Astrocyte of the spinal cord (primary cell): ENCODE results near the gene PIP4P1.

ENCODE experiments used
- DNase-seq: peaks from one replicate; pipeline ENCODE4 v3.0.0; 2011; ENCODE audit warnings: low read depth, low spot score
- H3K4me3 ChIP-seq: 2 replicates; pipeline ENCODE4 v1.5.1; 2011; ENCODE audit warnings: low read depth, mild to moderate bottlenecking, low read length, moderate library complexity
- in situ Hi-C: cut with HindIII; loops from 2 replicates; pipeline ENCODE4 v1.10.0; 2017; ENCODE audit warnings: low sequenced_read_pairs
- TF ChIP-seq, protein P1 (sequence below): IDR thresholded peaks from 2 replicates; pipeline ENCODE4 v1.5.1; 2012; ENCODE audit warnings: low read depth, mild to moderate bottlenecking, low read length, inconsistent platforms

Gene PIP4P1

DNA sequence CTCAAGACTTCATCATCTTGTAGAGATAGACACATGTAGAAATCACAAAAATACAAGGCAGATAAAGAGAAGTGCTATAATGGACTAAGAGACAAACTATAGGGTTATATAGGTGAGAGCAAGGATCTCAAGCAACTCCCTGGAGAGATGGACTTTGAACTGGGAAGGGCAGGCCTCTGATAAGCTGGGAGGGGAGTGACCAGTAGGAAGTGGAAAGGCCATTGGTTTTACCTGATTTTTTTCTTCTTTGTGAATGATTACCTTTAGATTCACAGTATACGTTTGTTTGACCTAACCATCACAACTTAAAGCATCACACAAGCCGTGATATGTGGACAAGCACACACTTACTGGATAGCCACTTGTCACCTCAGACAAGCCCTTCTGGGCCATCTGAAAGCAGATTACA, 42.7 kb downstream of the PIP4P1 start:
- TF ChIP-seq, protein P1, sequence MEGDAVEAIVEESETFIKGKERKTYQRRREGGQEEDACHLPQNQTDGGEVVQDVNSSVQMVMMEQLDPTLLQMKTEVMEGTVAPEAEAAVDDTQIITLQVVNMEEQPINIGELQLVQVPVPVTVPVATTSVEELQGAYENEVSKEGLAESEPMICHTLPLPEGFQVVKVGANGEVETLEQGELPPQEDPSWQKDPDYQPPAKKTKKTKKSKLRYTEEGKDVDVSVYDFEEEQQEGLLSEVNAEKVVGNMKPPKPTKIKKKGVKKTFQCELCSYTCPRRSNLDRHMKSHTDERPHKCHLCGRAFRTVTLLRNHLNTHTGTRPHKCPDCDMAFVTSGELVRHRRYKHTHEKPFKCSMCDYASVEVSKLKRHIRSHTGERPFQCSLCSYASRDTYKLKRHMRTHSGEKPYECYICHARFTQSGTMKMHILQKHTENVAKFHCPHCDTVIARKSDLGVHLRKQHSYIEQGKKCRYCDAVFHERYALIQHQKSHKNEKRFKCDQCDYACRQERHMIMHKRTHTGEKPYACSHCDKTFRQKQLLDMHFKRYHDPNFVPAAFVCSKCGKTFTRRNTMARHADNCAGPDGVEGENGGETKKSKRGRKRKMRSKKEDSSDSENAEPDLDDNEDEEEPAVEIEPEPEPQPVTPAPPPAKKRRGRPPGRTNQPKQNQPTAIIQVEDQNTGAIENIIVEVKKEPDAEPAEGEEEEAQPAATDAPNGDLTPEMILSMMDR = no peak
- DNase-seq = no peak
- in situ Hi-C loops = no loop called here
- H3K4me3 ChIP-seq = no peak overlapping the region

DNA sequence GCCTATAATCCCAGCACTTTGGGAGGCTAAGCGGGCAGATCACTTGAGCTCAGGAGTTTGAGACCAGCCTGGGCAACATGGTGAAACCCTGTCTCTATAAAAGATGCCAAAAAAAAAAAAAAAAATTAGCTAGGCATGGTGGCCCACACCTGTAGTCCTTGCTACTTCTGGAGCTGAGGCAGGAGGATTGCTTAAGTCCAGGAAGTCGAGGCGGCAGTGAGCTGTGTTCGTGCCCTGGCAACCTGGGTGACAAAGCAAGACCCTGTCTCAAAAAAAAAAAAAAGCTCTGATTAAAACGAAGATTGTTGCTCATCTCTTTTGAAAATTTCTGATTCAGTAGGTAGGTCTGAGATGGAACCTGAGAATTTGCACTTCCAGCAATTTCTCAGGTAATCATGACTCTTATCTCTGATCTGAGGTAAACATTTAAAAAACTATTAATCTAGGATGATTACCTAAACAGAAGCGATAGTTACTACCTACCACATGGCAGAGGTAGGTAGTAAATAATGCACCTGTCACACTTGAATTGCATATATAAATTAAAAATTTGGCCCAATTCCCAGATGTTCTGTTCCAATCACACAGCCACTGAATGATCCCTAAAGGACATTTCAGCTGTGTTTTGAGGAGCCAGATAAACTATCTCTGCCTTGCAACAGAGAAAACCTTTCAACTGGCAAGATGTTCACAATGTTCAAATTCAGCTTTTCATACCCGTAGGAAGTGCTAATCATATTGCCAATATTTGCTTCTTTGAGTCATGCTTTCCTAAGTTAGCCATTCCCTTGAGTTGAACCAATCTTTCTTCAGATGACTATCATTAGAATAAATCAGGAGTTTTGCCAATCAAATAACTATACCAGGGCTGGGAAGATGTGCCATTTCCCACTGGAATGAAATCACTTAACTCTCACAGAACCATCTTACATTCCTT, 43.7 kb downstream of the PIP4P1 start:
- H3K4me3 ChIP-seq = no peak overlapping the region
- DNase-seq = no peak
- in situ Hi-C loops = no loop called here
- TF ChIP-seq, protein P1 = no peak

DNA sequence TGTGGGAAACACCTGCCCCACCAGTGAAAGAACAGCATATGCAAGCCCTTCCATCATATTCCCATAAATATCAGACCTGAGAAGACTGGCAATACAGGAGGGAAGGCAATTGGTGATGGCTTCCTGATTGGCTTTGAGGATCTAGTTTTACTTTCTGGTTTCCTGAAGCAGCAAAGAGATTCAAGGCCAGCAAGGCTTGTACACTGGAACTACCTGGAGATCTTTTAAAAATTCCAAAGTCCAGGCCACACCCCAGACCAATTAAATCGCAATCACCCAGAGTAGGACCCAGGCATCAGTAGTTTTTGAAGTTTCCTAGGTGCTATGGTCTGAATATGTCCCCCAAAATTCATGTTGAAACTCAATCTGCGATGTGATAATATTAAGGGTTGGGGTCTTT, 45.0 kb downstream of the PIP4P1 start:
- no peak overlapping the region for H3K4me3 ChIP-seq
- TF ChIP-seq, protein P1 = no peak
- in situ Hi-C loops = no loop called here

DNA sequence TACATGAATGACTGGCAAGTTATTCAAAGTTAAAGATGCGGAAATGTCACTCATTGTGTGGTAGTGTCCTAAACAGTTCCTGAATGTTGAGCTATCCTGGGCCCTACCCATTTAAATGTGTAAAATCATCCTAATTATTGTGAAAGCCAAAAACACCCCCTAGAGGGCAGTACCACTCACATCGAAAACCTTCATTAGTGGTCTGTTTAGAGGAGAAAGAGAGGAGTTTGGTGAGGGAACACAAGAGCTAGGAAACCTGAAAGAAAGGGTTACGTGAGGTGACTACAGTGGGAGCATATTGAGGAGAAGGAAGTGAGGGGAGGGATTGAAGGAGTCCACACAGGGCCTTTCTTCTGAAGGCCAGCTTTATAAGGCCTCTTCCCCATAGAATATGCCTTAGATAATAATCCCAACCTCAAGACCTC, 45.4 kb downstream of the PIP4P1 start:
- TF ChIP-seq, protein P1 = peak; percentile 74
- DNase-seq = peak; percentile 64
- in situ Hi-C loops = no loop called here
- no peak overlapping the region for H3K4me3 ChIP-seq

More for the DNA sequence above, 45.0 kb downstream of the PIP4P1 start:
- no peak for DNase-seq

DNA sequence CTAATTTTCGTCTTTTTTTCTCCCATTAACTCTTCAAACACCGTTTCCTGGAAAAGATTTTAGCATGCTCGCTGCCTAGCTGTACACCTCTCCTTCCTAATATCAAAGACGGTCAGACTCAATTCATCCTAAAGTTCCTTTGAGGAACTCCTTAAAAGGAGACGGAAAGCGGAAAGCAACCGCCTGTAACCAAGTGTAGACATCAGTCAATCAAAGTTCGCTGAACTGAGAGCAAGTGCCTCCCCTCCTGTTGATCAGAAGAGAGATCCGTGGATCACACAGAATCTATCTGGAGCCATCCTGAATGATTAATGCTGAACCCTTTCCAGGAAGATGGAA, 47.5 kb downstream of the PIP4P1 start:
- DNase-seq = peak; percentile 19
- in situ Hi-C loops = no loop called here
- TF ChIP-seq, protein P1 = no peak

DNA sequence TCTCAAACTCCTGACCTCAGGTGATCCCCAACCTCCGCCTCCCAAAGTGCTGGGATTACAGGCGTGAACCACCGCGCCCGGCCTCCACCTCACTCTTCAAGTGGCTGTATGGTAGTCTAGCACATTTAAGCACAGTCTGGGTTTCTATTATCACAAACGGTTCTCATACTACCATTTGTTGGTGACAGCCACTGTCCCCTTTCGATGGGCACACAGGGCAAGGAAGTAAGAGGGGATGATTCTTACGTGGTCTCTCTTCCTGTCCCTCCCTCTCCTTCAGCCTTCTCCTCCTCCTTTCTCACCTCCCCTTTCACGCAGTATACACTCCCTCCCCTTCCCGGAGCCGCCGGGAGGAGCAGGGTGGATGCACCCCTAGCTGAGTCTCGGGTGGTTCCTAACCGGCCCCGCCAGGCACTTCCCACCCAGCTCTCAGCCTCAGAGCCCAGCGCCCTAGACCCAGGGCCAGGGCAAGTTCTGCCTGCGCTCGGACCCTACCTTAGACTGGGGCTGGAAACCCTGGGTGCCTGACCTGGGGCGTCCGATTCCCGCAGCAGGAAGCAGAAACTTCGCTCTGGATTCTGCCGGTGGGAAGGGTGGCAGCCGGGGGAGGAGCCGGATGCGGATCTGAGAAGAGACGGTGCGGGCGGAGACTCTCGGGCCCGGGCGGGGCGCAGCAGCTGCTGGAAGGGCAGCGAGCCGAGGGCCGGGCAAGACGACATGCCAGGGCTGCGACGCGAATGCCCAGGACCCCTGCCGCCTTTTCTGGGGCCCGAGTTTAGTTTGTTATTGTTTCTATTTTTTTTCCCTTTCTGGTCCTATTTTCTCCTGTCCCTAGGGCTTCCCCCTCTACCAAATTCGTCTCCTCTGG, 48.1 kb downstream of the PIP4P1 start, which contains the start of gene TEP1:
TSS of gene TEP1 (minus strand) at position 626 of the 868 bp plus-strand sequence. CDS start 5,062 bp downstream, outside the sequence.
- peak within 1 kb of the TSS; percentile 97 for H3K4me3 ChIP-seq
- TF ChIP-seq, protein P1 = no peak
- in situ Hi-C loops = no loop called here
- peak; percentile 87 for DNase-seq

More for the DNA sequence above, 47.5 kb downstream of the PIP4P1 start:
- peak overlapping the region; percentile 97 for H3K4me3 ChIP-seq
